Colonic mucosa (tissue), 4 donors: ENCODE data around the gene IL4I1. TPM values are rescaled to one million over a fixed set of nuclear protein-coding genes. Genes with fewer than 3 reads are reported as not detected.
A peak's percentile ranks its signal among the peaks of the same experiment; 100 is the strongest.

Experiments used
- DNase-seq: peaks from one replicate; pipeline ENCODE4 v3.0.0-alpha.2; 2020
- H3K27ac ChIP-seq: fragments of 200-600 bp; one replicate; pipeline ENCODE4 v1.8.0; 2021
- H3K27me3 ChIP-seq: fragments of 200-600 bp; one replicate; pipeline ENCODE4 v1.8.0; 2021
- H3K36me3 ChIP-seq: fragments of 200-600 bp; one replicate; pipeline ENCODE4 v1.8.0; 2021
- H3K4me1 ChIP-seq: fragments of 200-600 bp; one replicate; pipeline ENCODE4 v1.8.0; 2021; ENCODE audit warnings: mild to moderate bottlenecking
- H3K4me3 ChIP-seq: fragments of 200-600 bp; one replicate; pipeline ENCODE4 v1.8.0; 2021
- H3K9ac ChIP-seq, 2 donors: one replicate each; pipeline ENCODE4 v1.7.0; 2013; ENCODE audit warnings: control low read depth in 2 of 2, low read depth in 2 of 2, low read length in 2 of 2
- H3K9me3 ChIP-seq: fragments of 200-600 bp; one replicate; pipeline ENCODE4 v1.8.0; 2021
- intact Hi-C: fragments of 100-400 bp; cut with DNase I; formaldehyde crosslinking; loops from one replicate; pipeline ENCODE4 v1.14.1; 2022
- total RNA-seq, 2 donors: library from RNA; stranded (reverse); fragmentation: NEBNext Ultra II Directional in 1 of 2; extraction: Animal tissue kit (Norgen Biotek cat#: 25700) in 1 of 2; gene quantifications; one replicate each; pipeline ENCODE4 v1.2.1, GENCODE V29; 2021
- TF ChIP-seq, protein P1 (sequence below): fragments of 200-600 bp; IDR thresholded peaks from one replicate; pipeline ENCODE4 v1.8.0; 2022; ENCODE audit warnings: antibody characterized with exemption, mild to moderate bottlenecking
- donor health status: healthy.
- donor health status: DM: no; HTN: no; CAD: no.
- donor health status: DM: no; HTN: no; CAD: no.

IL4I1 gene
- total RNA-seq, 2 donors from 2014 or later: 1.0 to 2.4 TPM

DNA sequence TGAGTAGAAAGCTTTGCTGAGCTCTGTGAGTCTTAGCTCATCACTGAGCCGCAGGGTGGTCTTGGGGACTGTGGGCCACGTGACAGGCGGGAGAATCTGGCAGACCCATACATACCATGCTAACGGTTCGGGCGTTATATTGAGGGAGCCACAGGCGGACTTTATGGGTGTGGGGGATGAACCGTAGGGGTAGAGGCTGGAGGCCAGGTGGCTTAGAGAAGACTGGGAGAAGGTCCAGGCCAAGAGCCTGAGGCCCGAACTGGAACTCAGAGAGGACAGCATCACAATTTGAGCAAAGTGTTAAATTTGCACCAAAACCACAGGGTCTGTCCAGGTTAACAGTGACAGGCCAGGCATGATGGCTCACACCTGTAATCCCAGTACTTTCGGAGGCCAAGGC is 17.0 kb upstream of the IL4I1 start:
- Histone ChIP-seq H3K4me1 (no peaks in the 10 kb centered on the region), H3K4me3 (no peak overlapping the region), H3K27me3 (no peaks in the 10 kb centered on the region), H3K36me3 (peaks cover 2% of the 10 kb centered on the region), H3K9me3 (no peaks in the 10 kb centered on the region), H3K27ac (no peak overlapping the region), H3K9ac (no peak overlapping the region)
- no peak for DNase-seq
- intact Hi-C loops: no loop called here
- TF ChIP-seq, protein P1, sequence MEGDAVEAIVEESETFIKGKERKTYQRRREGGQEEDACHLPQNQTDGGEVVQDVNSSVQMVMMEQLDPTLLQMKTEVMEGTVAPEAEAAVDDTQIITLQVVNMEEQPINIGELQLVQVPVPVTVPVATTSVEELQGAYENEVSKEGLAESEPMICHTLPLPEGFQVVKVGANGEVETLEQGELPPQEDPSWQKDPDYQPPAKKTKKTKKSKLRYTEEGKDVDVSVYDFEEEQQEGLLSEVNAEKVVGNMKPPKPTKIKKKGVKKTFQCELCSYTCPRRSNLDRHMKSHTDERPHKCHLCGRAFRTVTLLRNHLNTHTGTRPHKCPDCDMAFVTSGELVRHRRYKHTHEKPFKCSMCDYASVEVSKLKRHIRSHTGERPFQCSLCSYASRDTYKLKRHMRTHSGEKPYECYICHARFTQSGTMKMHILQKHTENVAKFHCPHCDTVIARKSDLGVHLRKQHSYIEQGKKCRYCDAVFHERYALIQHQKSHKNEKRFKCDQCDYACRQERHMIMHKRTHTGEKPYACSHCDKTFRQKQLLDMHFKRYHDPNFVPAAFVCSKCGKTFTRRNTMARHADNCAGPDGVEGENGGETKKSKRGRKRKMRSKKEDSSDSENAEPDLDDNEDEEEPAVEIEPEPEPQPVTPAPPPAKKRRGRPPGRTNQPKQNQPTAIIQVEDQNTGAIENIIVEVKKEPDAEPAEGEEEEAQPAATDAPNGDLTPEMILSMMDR: no peak

DNA sequence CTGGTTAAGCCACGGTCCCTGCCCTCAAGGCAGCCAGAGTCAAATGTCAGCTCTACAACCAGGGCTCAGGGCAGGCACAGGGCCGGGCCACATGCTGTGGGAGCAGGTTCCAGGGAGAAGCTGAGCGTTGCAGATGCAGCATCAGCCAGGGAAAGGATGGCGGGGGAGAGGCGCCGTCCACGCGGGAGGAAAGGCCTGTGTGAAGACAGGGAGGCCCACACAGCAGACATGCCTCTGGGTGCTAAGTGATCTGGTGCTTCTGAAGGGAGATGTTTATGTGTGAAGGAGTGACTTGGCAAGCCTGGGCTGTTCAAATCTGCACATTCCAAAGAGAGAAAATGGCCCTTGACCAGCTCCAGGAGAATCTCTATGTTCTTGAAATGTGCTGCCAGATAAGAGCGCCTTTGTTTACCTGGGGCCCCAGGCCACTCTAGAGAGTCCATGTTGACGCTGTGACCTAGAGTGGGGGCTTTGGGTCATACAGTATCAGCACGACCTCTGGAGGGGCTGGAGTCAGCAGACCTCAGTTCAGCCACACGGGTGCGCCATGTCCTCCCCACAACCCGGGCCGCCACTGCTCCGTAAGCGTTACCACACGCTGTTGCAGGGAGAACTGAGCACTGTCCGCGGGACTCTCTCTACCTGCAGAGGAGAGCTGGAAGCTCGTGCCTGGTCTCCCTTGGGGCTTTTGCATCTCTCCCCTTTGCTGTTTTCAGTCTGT is 16.4 kb upstream of the IL4I1 start:
- Histone ChIP-seq H3K27ac (no peak overlapping the region), H3K4me3 (no peak overlapping the region), H3K27me3 (no peaks in the 10 kb centered on the region), H3K36me3 (peaks cover 6% of the 10 kb centered on the region), H3K4me1 (no peaks in the 10 kb centered on the region), H3K9me3 (no peaks in the 10 kb centered on the region), H3K9ac (no peak overlapping the region)
- no peak for DNase-seq
- TF ChIP-seq, protein P1: no peak
- intact Hi-C loops: no loop called here

DNA sequence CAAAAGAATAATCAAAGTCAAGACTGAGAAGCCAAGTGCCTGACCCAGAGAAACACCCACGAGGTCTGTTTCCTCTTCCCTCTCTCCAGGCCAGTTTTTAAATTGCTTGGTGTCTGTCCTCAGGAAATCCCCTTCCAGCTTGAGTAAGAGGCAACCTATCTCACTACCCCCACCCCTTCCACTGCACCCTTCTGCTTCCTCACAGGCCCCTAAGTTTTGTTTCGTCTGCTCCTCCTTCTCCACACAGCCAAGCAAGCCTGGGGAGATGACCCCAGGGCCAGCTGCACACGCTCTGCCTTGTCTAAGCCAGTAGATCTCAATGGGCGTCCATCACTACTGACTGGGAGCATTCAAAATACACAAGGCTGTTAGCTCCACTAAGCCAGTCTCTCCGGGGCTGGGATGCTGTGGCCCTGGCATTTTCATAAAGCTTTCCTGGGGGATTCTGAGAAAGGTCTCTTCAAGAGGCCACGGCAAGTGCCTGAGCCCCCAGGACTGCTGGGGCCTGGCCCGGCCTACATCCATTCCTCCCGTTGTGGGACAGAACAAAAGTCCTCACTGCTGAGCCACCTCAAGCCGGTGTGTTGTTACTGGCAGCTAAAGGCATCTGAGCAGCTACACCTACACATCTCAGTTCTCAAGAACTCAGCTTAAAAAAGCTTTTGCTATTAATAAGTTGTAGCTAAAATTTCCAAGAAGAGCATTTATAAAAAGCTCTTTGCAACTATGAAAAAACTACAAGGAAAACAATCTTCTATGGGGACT is 14.9 kb upstream of the IL4I1 start:
- H3K4me1 ChIP-seq: no peaks in the 10 kb centered on the region
- TF ChIP-seq, protein P1: no peak
- no peak overlapping the region for H3K4me3 ChIP-seq
- no peaks in the 10 kb centered on the region for H3K9me3 ChIP-seq
- H3K27ac ChIP-seq: peak overlapping the region; percentile 44
- H3K9ac ChIP-seq: no peak overlapping the region
- no peak for DNase-seq
- no peaks in the 10 kb centered on the region for H3K27me3 ChIP-seq
- intact Hi-C loops: no loop called here
- H3K36me3 ChIP-seq: peaks cover 6% of the 10 kb centered on the region

DNA sequence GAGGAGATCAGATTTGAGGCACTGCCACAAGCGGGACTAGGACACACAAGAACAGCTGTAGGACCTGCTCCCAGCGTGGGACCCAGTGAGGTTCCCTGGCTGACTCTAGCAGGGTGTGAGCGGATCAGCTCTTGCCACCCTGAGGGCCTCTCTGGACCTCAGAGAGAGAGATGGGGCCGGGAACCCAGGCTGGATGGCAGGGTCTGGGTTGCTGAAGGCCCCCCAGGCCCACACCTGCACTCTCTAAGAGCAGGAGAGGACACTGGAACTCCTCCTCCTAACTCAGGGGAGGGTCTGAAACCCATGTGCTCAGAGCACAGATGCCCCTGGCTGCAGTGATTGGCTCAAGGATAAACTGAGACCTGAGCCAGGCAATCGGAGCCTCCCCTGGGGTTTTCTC is 13.5 kb upstream of the IL4I1 start:
- H3K9me3 ChIP-seq: no peaks in the 10 kb centered on the region
- TF ChIP-seq, protein P1: no peak
- no peak overlapping the region for H3K9ac ChIP-seq
- H3K4me3 ChIP-seq: no peak overlapping the region
- DNase-seq: no peak
- H3K36me3 ChIP-seq: peaks cover 6% of the 10 kb centered on the region
- H3K27ac ChIP-seq: no peak overlapping the region
- intact Hi-C loops: no loop called here
- H3K4me1 ChIP-seq: no peaks in the 10 kb centered on the region
- no peaks in the 10 kb centered on the region for H3K27me3 ChIP-seq

DNA sequence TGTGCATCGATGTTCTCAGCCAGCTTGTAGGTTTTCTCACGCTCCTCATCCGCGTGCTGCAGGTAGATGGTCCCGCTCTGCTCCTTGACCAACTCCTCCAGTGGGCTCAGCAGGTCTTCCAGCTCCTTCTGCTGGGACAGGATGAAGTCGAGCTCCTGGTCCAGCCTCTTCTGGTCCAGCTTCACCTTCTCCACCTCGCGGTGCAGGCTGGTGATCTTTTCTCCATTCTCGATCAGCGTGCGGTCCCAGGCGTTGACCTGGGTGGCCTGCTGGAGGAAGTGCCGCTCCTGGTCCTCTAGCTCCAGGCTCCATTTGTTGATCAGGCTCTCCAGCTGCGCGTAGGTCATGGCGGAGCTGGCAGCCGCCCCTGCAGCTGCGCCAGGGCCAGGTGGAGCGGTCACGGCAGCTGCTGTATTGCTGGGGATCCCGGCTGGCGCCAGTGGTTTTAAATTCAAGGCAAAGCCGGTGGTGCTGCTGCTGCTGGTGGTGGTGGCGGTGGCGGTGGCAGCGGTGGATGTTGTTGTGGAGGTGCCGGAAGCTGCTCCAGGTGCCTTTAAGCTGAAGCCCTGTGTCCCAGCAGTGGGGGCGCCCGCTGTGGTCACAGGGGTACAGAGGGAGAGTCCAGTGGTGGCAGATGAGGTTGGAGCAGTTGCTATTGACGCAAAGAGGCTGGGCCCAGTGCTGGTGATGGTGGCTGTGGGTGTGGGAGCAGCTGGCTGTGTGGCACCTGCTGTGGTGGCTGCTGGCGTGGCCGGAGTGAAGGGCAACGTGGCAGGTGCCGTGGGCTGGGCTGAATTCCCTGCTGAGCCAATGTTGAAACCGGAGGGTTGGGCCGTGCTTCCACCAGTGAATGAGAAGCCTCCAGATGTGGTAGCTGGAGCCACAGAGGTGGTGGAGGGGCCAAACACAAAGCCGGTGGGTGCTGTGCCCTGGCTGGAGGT is 12.1 kb upstream of the IL4I1 start:
- Histone ChIP-seq H3K4me3 (no peak overlapping the region), H3K4me1 (no peaks in the 10 kb centered on the region), H3K36me3 (peaks cover 6% of the 10 kb centered on the region), H3K27me3 (no peaks in the 10 kb centered on the region), H3K9ac (no peak overlapping the region), H3K9me3 (no peaks in the 10 kb centered on the region), H3K27ac (no peak overlapping the region)
- intact Hi-C loops: no loop called here
- TF ChIP-seq, protein P1: no peak
- no peak for DNase-seq
